K562 (cell line): ENCODE results near the gene ZNF385D.

Experiments
- CREB1 ChIP-seq, 2 experiments: sonication (generic) in 1 of 2; formaldehyde crosslinking in 1 of 2; IDR thresholded peaks; 2 replicates each; pipeline versions ENCODE4 v1.6.1 to v1.8.0; 2012 to 2022; ENCODE audit warnings: inconsistent platforms in 1 of 2, mild to moderate bottlenecking in 1 of 2, missing genetic modification reagents in 1 of 2, moderate library complexity in 1 of 2
- ERF ChIP-seq: fragments of 450-650 bp; formaldehyde crosslinking; IDR thresholded peaks from 2 replicates; pipeline ENCODE4 v1.4.0; 2020; ENCODE audit warnings: mild to moderate bottlenecking, mixed read lengths
- FUS ChIP-seq: fragments of 200-400 bp; formaldehyde crosslinking; optimal IDR thresholded peaks from 2 replicates; pipeline ENCODE3; 2017; ENCODE audit warnings: low read depth, low read length
- JUNB ChIP-seq: fragments of 450-650 bp; formaldehyde crosslinking; conservative IDR thresholded peaks from 2 replicates; pipeline ENCODE4 v1.4.0; 2020; ENCODE audit warnings: mild to moderate bottlenecking
- KDM4B ChIP-seq, 2 experiments: fragments of 450-650 bp in 1 of 2; sonication (generic) in 1 of 2; IDR thresholded peaks; 2 replicates each; pipeline ENCODE4 v1.6.1; 2016 to 2017; ENCODE audit warnings: borderline replicate concordance in 2 of 2, antibody characterized with exemption in 1 of 2, low read depth in 1 of 2, mild to moderate bottlenecking in 1 of 2
- MECOM ChIP-seq: fragments of 250-450 bp; sonication (Bioruptor Pico); IDR thresholded peaks from 2 replicates; pipeline ENCODE4 v1.8.0; 2022; ENCODE audit warnings: inconsistent platforms
- ZNF274 ChIP-seq: IDR thresholded peaks from 2 replicates; pipeline ENCODE4 v1.6.1; 2011; ENCODE audit warnings: low read depth, mild to moderate bottlenecking, low read length, moderate library complexity, borderline replicate concordance
- TF ChIP-seq, protein P1 (sequence below): fragments of 250-450 bp; sonication (Bioruptor Pico); IDR thresholded peaks from 2 replicates; pipeline ENCODE4 v1.4.0; 2020; ENCODE audit warnings: mild to moderate bottlenecking, moderate library complexity
- TF ChIP-seq, protein P2 (sequence below): sonication (generic); formaldehyde crosslinking; IDR thresholded peaks from 2 replicates; pipeline ENCODE4 v1.8.1; 2023; ENCODE audit warnings: mild to moderate bottlenecking, missing genetic modification reagents, moderate library complexity

DNA sequence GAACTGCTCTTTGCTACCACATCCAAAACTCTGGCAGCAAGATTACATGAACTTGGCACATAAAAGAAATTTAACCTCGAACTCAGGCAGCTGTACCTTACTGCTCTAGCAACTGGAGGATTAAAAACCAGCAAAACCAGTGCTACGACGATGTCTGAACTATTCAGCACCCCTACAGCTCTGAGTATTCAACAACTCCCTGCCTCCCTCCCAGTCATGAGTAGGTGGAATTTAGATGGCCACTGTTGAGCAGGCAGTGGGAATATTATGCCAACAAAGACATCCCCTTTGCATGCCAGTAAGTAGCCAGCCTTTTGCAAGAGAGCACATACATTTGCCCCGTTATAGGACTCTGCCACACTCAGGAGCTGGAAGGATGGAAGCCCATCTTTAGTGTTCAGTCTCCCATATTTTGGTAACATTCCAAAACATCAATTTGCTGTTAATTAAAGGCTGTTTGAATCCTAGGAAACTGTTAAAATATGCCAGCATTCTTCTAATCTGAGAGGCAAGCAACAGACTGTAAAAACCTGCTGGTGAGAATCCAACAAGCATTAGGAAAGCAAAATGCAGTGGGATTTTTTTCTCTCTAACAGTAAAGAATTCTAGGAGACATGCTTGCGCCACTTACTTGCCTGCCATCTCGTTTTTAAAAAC lies 85.4 kb downstream of the ZNF385D start:
- TF ChIP-seq, protein P1, sequence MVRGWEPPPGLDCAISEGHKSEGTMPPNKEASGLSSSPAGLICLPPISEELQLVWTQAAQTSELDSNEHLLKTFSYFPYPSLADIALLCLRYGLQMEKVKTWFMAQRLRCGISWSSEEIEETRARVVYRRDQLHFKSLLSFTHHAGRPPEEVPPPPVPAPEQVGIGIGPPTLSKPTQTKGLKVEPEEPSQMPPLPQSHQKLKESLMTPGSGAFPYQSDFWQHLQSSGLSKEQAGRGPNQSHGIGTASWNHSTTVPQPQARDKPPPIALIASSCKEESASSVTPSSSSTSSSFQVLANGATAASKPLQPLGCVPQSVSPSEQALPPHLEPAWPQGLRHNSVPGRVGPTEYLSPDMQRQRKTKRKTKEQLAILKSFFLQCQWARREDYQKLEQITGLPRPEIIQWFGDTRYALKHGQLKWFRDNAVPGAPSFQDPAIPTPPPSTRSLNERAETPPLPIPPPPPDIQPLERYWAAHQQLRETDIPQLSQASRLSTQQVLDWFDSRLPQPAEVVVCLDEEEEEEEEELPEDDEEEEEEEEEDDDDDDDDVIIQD, result no peak
- TF ChIP-seq CREB1 (IDR thresholded peaks at IDR 0.05) (no peak), CREB1 (CRISPR knock-in tag; IDR thresholded peaks at IDR 0.05) (no peak), MECOM (no peak), ERF (CRISPR knock-in tag) (no peak), JUNB (CRISPR knock-in tag) (no peak), ZNF274 (no peak), KDM4B (IDR thresholded peaks at IDR 0.05; ENCODE audit: borderline replicate concordance in 2 of 2, low read depth in 1 of 2) (no peak), FUS (no peak)
- TF ChIP-seq, protein P2, sequence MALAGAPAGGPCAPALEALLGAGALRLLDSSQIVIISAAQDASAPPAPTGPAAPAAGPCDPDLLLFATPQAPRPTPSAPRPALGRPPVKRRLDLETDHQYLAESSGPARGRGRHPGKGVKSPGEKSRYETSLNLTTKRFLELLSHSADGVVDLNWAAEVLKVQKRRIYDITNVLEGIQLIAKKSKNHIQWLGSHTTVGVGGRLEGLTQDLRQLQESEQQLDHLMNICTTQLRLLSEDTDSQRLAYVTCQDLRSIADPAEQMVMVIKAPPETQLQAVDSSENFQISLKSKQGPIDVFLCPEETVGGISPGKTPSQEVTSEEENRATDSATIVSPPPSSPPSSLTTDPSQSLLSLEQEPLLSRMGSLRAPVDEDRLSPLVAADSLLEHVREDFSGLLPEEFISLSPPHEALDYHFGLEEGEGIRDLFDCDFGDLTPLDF (CRISPR knock-in tag), result no peak
